ENCODE measurements around the gene CCND2. TPM values are rescaled to one million over a fixed set of nuclear protein-coding genes. Genes with fewer than 3 reads are reported as not detected.

The CCND2 gene
- polyA plus RNA-seq, 1 donor, result 80.7 TPM

Other genes starting within 250 kb of the CCND2 start
- gene TIGAR, start 47.5 kb downstream of the CCND2 start, polyA plus RNA-seq (ENCODE audit: insufficient read length), result 5.2 TPM
- 0.19 TPM for gene FGF23, start 106.0 kb downstream of the CCND2 start, polyA plus RNA-seq (ENCODE audit: insufficient read length)
- 58.5 TPM for gene FGF6, start 172.1 kb downstream of the CCND2 start, polyA plus RNA-seq (ENCODE audit: insufficient read length)

All from forelimb muscle (tissue), 1 donor.